Natural killer cell (primary cell): Measurements from ENCODE around the gene CNBD2. TPM values are rescaled to one million over a fixed set of nuclear protein-coding genes. Genes with fewer than 3 reads are reported as not detected.
"Not testable (repeated sequence)": the region's sequence is repeated elsewhere in the genome, so short reads cannot be mapped to it uniquely, and the experiment has no call there.

Source experiments
- ATAC-seq, 3 donors: fragments of 150-1000 bp in 2 of 3; fragments of 200-7000 bp in 1 of 3; cut with Tn5 transposase; 1 replicate in 1 of 3; 2 replicates in 2 of 3; pipeline ENCODE4 v1.10.0; 2021; ENCODE audit warnings: mild to moderate bottlenecking in 2 of 3, moderate library complexity in 2 of 3
- DNase-seq, 2 donors: peaks; one replicate each; pipeline versions ENCODE4 v3.0.0 to v3.0.0-alpha.2; 2013 to 2021; ENCODE audit warnings: mixed read lengths in 1 of 2
- H3K27ac ChIP-seq: one replicate; pipeline ENCODE4 v1.5.1; 2013; ENCODE audit warnings: mild to moderate bottlenecking, low read length
- H3K27me3 ChIP-seq: one replicate; pipeline ENCODE4 v1.6.1; 2013; ENCODE audit warnings: low read length; ENCODE audit not compliant: control insufficient read depth, insufficient read depth
- H3K36me3 ChIP-seq: one replicate; pipeline ENCODE4 v1.6.1; 2013; ENCODE audit warnings: low read length; ENCODE audit not compliant: control insufficient read depth, insufficient read depth
- H3K4me1 ChIP-seq: one replicate; pipeline ENCODE4 v1.6.1; 2013; ENCODE audit warnings: low read length; ENCODE audit not compliant: control insufficient read depth, insufficient read depth
- H3K4me3 ChIP-seq: one replicate; pipeline ENCODE4 v1.5.1; 2013; ENCODE audit warnings: low read length
- H3K9me3 ChIP-seq: one replicate; pipeline ENCODE4 v1.6.1; 2013; ENCODE audit warnings: low read length; ENCODE audit not compliant: control insufficient read depth, insufficient read depth
- H3K27ac Mint-ChIP-seq, 2 donors: one replicate each; pipeline ENCODE4 v1.8.0; 2022; ENCODE audit warnings: mild to moderate bottlenecking in 2 of 2, mixed read lengths in 2 of 2, moderate library complexity in 1 of 2
- H3K27me3 Mint-ChIP-seq, 2 donors: one replicate each; pipeline ENCODE4 v1.8.0; 2022; ENCODE audit warnings: low read depth in 2 of 2, mixed read lengths in 2 of 2
- H3K36me3 Mint-ChIP-seq: one replicate; pipeline ENCODE4 v1.8.0; 2022; ENCODE audit warnings: mixed read lengths
- H3K4me1 Mint-ChIP-seq, 2 donors: one replicate each; pipeline ENCODE4 v1.8.0; 2022; ENCODE audit warnings: mixed read lengths in 2 of 2
- H3K4me3 Mint-ChIP-seq: one replicate; pipeline ENCODE4 v1.8.0; 2022; ENCODE audit warnings: mild to moderate bottlenecking, moderate library complexity, mixed read lengths
- H3K9me3 Mint-ChIP-seq, 2 donors: one replicate each; pipeline ENCODE4 v1.8.0; 2022; ENCODE audit warnings: mixed read lengths in 2 of 2
- CTCF ChIP-seq: fragments of 200-600 bp; IDR thresholded peaks from one replicate; pipeline ENCODE4 v1.8.0; 2022; ENCODE audit warnings: antibody characterized with exemption
- WGBS: methylation state at CpG from one replicate; pipeline ENCODE4 v1.1.7; 2013; ENCODE audit warnings: missing lambda C conversion rate; ENCODE audit not compliant: insufficient coverage; 5-methylcytosine and 5-hydroxymethylcytosine counted together
- intact Hi-C: fragments of 100-400 bp; cut with micrococcal nuclease; formaldehyde crosslinking; loops from one replicate; pipeline ENCODE4 v1.14.2; 2022
- total RNA-seq, 4 donors: library from RNA; stranded (reverse); fragments of 120-200 nt in 1 of 4; gene quantifications; one replicate each; pipeline versions ENCODE4 v1.2.3 to v1.2.4, GENCODE V29; 2013 to 2022

Gene CNBD2
- total RNA-seq, 3 donors from 2014 or later (not counting 1 experiment from before 2014, with no cell fraction given), result 17.2 to 20.5 (median 19.5) TPM

DNA sequence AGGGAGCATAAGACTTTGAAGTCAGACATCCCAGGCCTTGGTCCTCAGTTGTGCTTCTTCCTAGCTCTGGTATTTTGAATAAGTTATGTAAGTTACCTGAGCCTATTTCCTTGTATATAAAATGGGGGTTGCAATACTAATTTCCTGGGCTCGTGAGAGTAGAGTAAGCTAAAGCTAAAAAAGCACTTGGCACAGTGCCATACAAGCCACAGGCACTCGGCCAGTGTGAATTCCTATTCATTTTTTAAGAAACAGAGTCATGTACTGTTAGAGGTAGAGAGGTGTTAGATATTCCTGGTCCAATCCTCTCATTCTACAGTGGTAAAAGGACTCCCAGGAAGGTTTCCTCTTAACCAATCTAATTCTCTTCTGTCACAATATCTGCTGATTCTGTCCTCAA lies 106.6 kb downstream of the CNBD2 start:
- ATAC-seq (no peak), DNase-seq (no peak)
- Mint-ChIP-seq H3K9me3 (no peaks in the 10 kb centered on the region), H3K4me1 (no peaks in the 10 kb centered on the region), H3K4me3 (no peak overlapping the region), H3K27me3 (peaks cover 14 to 18% of the 10 kb centered on the region in 2 donors), H3K27ac (no peak overlapping the region), H3K36me3 (no peaks in the 10 kb centered on the region)
- peaks cover 3% of the 10 kb centered on the region for H3K27me3 ChIP-seq
- no peaks in the 10 kb centered on the region for H3K9me3 ChIP-seq
- H3K36me3 ChIP-seq, result no peaks in the 10 kb centered on the region
- TF ChIP-seq CTCF, result no peak
- H3K4me1 ChIP-seq, result no peaks in the 10 kb centered on the region
- no peak overlapping the region for H3K4me3 ChIP-seq
- WGBS, result 15% methylated on average over 2 of the region's 2 CpGs
- intact Hi-C loops, result no loop called here
- no peak overlapping the region for H3K27ac ChIP-seq

DNA sequence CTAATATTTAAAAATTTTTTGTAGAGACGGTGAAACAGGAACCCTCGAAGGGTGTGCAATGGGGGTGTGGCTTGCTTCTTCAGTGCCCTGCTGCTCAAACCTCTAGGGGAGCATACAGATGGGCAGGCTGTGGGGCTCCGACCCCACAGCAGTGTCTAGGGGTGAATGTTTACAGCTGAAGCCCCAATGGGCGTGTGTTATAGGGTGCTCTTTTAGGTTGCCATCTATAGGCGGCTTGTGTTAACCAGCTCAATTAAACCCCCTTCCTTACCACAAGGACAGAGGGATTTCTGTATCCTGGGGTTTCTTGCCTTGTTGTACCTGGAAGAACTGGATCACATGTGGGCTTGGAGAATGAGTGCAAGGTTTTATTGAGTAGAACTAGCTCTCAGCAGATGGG lies 109.4 kb downstream of the CNBD2 start:
- H3K9me3 ChIP-seq, DNase-seq, H3K4me3 ChIP-seq, H3K4me1 Mint-ChIP-seq, H3K36me3 Mint-ChIP-seq, H3K27ac Mint-ChIP-seq, ATAC-seq, H3K27me3 ChIP-seq, H3K27ac ChIP-seq, H3K4me1 ChIP-seq, H3K36me3 ChIP-seq, H3K4me3 Mint-ChIP-seq, intact Hi-C loops, H3K9me3 Mint-ChIP-seq: not testable (repeated sequence)
- WGBS, result 35% methylated on average over 3 of the region's 5 CpGs
- H3K27me3 Mint-ChIP-seq, result peaks cover 11 to 15% of the 10 kb centered on the region in 2 donors

DNA sequence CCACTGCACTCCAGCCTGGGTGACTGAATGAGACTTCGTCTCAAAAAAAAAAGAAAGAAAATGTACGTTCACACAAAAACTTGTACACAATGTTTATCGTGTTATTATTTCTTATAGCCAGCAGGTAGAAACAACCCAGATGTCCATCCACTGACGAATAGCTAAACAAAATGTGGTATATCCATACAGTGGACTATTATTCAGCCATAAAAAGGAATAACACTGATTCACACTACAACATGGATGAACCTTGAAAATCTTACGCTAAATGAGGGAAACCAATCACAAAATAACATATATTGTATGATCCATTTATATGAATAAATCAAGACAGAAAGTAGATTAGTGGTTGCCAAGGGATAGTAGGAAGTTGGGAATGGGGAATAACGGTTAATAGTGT lies 111.1 kb downstream of the CNBD2 start:
- Histone ChIP-seq H3K27me3 (no peaks in the 10 kb centered on the region), H3K27ac (no peak overlapping the region), H3K36me3 (no peaks in the 10 kb centered on the region), H3K4me1 (no peaks in the 10 kb centered on the region), H3K4me3 (no peak overlapping the region), H3K9me3 (no peaks in the 10 kb centered on the region)
- WGBS, result 94% methylated on average over 5 of the region's 6 CpGs
- intact Hi-C loops, result no loop called here
- no peak for ATAC-seq
- H3K27me3 Mint-ChIP-seq, result peaks cover 12% of the 10 kb centered on the region in 2 donors
- H3K9me3 Mint-ChIP-seq, result no peaks in the 10 kb centered on the region
- H3K27ac Mint-ChIP-seq, result no peak overlapping the region
- H3K4me1 Mint-ChIP-seq, result no peaks in the 10 kb centered on the region
- DNase-seq, result no peak
- H3K36me3 Mint-ChIP-seq, result no peaks in the 10 kb centered on the region
- H3K4me3 Mint-ChIP-seq, result no peak overlapping the region
- TF ChIP-seq CTCF, result no peak

GRCh38 chr20:36079984-36080383 lies 111.6 kb downstream of the CNBD2 start:
- 67% methylated on average over 6 of the region's 6 CpGs for WGBS
- not testable (repeated sequence) for H3K4me1 ChIP-seq
- H3K27me3 Mint-ChIP-seq, result peaks cover 14 to 17% of the 10 kb centered on the region in 2 donors

More at GRCh38 chr20:36079984-36080383, 111.6 kb downstream of the CNBD2 start:
- DNase-seq, H3K36me3 Mint-ChIP-seq, H3K27ac Mint-ChIP-seq, H3K36me3 ChIP-seq, H3K4me3 Mint-ChIP-seq, ATAC-seq, H3K9me3 ChIP-seq, H3K27ac ChIP-seq, H3K4me3 ChIP-seq, H3K9me3 Mint-ChIP-seq, H3K4me1 Mint-ChIP-seq, H3K27me3 ChIP-seq, intact Hi-C loops: not testable (repeated sequence)

Other genes starting within 250 kb of the CNBD2 start
- gene RBM39, start 226.3 kb upstream of the CNBD2 start, total RNA-seq, result 1,000 to 10,000 TPM; 1,431 to 1,555 (median 1,445) TPM
- 100 to 1,000 TPM; 151 to 165 (median 161) TPM for gene PHF20, start 196.6 kb upstream of the CNBD2 start, total RNA-seq
- 10 to 100 TPM; 51.4 to 70.3 (median 63.9) TPM for gene SCAND1, start 14.1 kb upstream of the CNBD2 start, total RNA-seq
- gene EPB41L1, start 186.2 kb downstream of the CNBD2 start, total RNA-seq, result under 1 TPM in 2 of 3 donors, not detected in 1; 0.21 to 0.29 TPM